NCI-H2171 (cell line): ENCODE results near the gene TP73.

ENCODE experiments used
- DNase-seq: peaks from one replicate; lab custom pipeline; 2025; lab: John Stamatoyannopoulos, UW

The TP73 gene

DNA sequence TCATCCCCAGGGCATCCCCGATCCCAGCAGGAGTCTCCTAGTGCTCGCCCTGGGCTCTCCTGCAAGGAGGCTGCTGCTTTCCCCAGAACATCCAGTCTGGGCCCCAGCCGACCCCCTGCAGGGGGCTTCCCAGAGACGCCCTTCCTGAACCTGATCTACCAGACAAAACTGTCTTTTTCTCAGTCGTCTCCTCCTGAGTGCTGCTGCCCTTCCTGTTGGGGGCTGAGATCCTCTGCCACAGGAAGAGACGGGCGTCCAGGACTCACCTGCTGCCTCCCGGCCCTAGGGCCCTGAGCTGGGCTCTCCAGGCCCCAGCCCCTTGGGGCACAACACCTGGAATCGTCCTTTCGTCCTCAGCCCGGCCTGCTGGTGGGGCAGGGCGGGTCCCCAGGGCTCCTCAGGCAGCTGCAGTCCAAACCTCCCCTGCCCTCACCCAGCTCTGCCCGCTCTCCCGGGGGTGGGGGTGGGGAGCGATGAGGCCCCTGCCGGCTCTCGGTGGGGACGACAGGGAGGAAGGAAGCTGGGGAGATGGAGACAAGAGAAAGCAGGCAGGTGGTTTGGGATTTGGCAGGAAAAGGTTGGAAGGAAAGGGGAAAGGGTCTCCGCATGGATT, 36.9 kb downstream of the TP73 start:
- DNase-seq: no peak

DNA sequence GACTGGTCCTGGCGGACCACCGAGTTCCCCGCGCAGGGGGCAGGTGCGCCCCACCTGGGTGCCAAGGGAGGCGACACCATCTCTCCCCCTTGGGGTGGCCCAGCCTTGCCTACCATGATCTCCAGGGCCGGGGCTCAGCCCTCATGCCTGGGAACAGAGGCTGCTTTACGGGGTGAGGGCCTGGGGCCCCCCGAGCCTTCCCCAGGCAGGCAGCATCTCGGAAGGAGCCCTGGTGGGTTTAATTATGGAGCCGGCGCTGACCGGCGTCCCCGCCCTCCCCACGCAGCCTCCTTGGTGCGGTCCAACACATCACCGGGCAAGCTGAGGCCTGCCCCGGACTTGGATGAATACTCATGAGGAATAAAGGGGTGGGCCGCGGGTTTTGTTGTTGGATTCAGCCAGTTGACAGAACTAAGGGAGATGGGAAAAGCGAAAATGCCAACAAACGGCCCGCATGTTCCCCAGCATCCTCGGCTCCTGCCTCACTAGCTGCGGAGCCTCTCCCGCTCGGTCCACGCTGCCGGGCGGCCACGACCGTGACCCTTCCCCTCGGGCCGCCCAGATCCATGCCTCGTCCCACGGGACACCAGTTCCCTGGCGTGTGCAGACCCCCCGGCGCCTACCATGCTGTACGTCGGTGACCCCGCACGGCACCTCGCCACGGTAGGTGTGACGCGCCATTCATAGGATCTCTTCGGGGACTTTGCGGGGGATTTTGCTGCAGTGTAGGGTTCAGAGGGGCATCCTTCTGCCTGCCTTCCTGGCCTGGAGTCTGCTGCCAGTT, 38.2 kb downstream of the TP73 start:
- peak; percentile 68 for DNase-seq

DNA sequence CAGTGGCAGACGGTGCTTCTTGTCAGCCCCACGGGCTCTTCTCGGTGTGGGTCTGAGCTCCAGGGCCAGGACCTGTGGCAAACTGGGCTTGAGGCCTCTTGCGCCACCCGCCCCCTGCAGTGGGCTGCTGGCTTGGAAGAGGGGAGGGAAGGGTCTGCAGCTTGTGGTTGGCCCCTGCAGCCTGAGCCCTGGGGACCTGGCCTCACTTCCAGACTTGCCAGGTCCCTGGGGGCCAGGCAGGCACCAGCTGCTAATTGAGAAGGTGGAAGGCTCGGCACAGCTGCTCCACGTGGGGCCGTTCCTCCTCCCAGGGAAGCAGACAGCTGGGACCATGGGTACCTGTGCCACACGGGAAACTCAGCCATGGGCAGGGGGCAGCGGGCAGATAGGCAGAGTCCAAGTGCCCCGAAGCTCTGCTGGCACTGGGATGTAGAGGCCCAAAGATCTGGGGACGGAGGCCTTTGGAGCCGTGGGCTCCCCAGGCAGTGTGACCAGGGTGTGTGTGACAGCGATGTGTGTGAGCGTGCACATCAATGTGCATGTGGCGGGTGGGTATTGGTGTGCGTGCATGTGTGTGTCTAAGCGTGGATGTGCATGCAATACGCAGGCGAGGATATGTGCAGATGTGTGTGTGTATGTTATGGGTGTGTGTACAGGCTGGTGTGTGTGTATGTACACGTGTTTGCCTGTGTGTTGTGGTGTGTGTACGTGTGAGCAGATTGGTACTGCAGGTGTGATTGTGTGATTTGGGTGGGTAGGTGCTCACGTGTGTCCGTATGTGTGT, 39.3 kb downstream of the TP73 start:
- DNase-seq: peak; percentile 90

DNA sequence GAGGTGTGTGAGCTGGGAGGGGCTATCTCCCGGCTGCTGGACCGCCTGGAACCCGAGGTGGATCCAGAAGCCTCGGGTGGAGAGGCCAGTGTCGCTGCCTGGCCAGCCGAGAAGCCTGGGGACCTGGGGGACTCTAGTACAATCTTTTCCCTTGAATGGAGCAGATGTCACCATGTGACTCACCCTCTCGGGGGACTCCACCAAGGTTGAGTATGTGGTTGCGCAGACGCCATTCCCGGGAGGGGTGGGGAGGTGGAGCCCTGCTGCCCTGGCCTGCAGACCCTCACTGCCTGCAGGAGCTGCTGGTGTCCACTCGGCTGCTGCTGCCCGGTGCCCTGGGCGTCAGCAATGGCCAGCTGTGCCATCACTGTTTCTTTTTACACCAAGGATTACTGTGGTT, 40.3 kb downstream of the TP73 start:
- peak; percentile 84 for DNase-seq

DNA sequence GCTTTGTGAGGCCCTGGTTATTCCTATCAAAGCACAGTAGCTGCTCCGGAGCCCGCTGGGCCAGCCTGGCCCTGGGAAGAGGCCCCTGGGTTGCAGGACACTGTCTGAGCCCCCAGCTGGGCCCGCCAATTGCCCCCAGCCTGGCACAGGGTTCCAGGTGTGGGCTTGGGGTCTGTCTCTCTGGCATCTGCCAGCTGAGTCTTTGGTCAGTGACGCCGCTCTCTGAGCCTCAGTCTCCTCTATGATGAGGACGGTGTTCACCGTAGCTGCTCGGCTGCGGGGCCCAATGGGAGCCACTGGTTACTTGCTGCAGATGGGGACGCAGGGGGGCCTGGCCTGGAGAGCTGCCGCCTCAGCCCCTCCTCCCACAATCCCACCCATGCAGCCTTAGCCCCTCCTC, 41.0 kb downstream of the TP73 start:
- DNase-seq: no peak

DNA sequence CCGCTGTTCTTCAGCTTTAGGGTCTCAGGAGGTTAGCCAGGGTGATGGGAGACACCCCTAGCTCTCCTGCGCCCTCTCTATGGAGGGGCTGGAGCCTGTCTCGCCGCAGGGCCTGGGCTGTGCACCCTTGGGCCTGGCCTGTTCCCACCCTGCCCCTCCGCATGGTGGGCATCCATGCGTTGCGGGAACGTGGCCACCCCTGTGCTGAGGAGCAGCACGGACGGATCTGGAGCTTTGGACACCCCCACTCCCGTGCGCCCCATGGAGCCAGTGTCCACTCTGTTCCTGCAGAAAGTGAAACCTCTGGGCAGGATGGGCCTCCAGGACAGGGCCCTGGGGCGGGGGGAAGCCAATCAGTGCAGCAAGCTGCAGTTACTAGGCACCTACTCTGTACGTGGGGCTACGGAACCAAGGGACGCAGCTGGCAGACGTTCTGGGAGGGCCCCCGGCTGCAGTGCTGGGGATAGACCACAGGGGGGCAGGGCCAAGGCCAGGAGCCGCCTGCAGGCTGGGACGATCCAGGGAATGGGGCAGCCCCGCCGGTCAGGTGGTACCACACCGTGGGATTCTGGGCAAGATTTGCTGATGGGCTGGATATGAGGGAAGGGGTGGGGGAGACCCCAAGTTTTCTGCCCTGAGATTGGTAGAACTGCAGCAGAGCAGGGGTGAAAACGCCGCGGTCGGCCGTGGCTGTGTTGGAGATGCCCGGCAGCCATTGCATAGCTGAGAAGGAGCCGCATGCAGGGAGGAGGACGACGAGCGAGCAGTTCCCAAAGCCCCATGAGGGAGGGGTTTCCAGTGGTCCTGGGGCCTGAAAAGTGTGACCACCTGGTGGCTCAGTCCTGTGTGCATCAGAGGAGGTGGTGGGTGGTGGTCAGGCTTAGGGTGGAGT, 43.3 kb downstream of the TP73 start:
- no peak for DNase-seq

DNA sequence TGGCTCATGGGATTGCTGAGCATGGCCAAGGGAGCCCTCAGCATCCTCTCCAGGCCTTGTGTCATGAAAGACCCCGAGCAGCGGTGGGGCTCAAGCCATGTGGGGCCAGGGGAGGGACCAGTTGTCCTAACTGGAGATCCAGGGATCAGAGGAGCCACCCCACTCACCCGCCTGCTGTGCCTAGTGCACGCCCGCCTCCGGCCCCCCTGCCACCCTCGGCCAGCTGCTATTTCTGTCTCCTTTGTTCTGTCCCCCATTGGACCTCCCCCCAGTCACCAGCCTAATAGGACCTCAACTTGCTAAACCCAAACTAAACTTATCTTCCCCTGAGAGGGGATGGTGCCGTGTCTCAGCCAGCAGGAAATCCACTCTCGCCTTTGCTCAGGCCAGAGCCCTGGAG, 44.4 kb downstream of the TP73 start:
- no peak for DNase-seq

DNA sequence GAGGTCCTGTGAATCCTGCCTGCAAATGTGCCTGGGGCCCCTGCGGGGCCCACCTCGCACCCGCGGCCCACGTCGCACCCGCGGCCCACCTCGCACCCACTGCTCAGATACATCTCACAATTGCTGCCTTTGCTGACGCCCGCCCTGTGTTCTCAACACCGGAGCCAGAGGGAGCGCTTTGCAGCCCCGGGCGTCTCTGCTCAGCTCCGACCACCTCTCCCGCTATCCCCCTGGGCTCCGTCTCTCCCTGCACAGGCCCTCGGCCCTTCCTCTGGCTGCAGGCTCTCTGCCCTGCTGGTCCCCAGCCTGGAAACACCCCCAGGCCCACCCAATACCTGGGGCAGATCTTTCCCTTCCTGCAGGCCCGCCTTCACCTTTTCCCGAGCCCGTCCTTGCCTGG, 44.8 kb downstream of the TP73 start:
- DNase-seq: no peak

DNA sequence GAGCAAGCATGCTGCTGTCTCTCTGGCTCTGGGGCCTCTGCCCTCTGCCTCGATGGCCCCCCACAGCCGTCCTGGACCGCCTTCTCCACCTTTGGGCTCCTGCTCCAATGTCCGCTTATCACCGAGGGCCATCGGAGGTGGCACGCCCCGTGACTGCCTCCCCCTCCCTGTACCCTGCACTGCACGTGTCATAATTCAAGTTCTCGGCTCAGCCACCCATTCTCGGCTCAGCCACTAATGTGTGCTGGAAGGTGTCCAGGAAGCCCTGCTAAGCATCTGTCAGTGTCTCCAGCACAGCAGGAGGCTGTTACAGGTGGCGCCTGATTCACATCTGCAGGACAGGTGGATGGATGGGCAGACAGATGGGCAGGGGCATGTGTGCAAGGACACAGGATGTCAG, 45.5 kb downstream of the TP73 start:
- peak; percentile 96 for DNase-seq

DNA sequence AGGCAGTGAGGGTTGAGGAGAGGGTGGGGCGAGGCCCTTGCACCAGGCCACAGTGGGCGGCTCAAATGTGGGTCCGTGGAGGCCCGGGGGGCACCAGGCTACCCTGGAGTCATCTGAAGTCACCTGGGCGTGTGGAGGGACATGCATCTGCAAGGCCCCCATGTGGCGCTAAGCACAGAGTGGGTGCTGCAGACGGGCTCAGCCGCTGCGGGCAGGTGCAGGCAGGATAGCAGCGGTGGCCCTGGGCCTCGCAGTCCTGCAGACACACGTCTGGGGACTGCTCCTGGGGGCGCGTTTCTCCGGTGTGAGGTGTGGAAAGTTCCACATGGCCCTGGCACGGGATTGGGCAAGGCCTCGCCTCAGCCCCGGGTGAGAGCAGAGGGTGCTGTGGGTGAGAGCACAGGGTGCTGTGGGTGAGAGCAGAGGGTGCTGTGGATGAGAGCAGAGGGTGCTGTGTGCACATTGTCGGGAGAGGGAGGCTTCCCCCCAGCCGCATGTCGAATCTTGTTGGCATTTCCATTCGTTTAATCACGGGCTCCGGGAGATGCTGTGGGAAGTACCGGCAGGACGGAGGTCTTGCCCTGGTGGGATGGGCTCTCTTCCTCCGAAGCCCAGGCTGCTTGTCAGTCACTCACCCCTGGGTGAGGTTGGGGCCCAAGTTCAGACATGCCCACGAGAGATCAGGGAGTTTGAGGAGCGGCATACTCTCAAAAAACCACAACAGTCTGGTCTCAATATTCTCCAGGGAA, 46.5 kb downstream of the TP73 start:
- DNase-seq: no peak

DNA sequence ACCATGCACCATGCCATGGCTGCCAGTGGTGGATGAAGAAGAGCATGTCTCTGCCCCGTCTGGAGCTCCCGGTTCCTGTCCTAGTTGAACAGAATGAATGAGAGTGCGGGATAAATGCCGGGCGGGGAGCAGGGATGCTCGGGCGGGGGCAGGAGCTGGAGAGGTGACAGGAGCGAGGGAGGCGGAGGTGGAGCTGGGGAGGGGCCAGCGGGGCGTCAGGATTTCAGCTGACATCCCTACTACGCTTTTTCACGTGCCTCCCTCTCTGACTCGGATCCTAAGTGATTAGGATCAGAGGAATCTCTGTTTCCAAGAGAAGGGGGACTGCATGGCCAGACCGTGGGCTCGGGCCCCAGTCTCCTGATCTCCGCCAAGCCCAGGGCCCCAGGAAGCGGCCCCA, 47.3 kb downstream of the TP73 start:
- DNase-seq: no peak

DNA sequence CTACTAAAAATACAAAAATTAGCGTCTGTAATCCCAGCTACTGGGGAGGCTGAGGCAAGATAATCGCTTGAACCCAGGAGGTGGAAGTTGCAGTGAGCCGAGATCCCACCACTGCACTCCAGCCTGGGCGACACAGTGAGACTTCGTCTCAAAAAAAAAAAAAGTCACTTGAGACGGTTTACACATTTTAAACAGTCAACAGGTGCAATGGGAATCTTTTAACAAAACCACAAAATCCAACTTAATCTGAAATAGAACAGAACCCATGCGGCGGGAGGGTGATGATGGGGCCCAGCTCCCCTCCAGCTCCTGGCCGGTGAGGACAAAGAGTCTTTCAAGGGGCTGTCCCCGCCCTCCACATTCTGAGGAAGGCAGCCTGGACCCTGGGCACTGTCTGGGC, 48.3 kb downstream of the TP73 start:
- no peak for DNase-seq

DNA sequence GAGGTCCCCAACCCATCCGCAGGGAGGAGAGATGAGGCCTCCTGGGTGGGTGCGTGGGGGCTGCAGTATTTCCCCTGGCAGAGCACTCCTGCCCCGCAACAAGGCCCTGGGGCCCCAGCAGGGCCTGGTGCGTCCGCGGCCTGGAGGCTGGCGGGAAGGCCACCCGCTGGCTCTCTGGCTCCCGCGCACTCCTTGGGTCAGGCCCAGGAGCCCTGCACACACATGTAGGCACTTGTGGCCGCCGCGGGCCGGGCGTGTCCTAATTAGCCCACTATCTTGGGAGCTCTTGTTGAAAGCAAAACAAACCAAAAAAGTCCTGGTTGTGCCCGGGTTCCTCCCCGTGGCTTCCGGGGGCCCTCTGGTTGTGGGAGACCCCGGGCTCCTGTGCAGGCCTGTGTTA, 50.2 kb downstream of the TP73 start:
- no peak for DNase-seq

DNA sequence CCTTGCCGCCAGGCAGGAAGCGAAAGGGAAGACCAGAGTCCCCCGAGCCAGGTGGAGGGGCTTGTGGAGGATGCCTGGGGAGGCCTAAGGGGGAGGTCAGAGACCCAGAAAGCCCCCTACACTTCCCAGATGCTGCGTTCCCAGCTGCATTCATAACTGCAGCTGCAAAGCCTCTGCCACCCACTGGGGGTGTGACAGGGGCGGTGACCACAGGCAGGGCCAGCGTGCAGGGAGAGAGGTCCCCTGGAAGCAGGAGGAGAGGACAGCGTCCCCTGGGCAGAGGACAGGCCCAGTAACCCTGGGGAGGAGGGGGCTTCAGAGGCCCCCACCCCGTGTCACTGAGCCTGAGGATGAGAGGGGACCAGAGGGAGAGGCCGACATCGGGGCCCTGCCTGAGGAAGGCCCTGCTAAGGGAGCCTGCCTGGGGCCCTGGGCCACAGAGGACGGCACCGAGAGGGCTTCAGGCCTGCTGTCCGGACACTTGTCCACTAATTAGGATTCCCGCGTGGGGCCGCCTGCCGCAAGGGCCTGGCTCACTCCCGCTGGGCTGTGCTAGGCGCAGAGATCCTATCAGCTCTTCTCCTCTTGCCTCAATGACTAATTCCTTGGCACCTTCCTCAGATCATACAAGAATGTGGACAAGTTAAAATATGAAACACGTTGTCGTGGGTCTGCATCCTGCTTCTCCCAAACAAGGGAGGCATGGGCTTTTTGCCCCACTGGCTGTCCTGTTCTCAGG, 50.8 kb downstream of the TP73 start:
- DNase-seq: no peak

DNA sequence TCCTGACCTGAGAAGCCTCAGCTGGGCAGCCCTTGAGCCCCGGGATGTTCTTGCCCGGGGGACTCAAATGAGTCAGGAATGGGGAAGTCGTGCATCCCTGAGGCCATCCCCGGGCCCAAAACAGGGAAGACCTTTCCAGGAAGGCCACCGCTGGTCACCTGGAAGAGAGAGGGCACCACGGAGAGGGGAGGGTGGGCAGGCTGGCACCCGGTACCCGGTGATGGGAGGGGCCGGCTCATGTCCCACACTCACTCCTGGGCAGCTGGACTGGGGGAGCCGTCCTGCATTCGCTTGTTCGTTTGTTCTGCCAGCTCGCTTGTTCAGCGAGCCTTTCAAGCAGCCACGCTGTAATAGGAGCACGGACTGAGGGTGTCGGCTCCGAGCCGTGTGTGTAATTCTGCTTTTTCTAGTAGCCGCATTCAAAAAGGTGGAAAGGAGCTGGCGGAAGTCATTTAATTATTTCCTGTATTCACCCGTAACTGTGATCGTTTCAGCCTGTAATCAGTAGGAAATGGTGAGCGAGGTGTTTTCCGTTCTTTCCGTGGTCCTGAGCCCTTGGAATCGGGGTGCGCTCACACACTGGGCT, 51.6 kb downstream of the TP73 start:
- no peak for DNase-seq

DNA sequence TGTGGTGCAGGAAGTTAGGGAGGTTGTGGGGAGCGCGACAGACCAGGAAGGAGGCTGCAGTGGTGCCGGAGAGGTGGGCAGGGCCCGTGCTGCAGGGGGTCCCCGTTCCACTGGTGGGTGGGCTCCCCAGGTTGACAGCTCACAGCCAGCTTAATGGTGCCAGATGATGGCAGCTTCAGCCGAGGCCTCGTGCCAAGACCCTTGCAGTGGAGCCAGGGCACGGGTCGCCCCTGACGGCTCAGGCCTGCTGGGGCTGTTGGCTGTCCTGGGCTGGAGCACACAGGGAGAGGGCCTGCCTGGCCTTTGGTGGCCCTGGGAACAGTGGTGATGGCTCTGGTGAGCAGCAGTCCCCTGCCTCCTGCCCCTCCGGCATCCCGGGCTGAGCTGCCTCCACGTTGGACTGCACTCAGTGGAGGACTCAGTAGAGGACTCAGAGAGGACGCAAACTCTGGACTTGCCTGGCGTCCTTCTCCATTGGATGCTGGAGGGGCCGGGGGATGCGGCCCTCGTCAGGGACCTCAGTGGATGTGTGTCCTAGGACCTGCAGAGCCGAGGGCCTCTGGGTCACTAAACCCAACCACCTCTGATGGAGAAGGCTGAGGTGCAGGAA, 53.1 kb downstream of the TP73 start:
- no peak for DNase-seq

DNA sequence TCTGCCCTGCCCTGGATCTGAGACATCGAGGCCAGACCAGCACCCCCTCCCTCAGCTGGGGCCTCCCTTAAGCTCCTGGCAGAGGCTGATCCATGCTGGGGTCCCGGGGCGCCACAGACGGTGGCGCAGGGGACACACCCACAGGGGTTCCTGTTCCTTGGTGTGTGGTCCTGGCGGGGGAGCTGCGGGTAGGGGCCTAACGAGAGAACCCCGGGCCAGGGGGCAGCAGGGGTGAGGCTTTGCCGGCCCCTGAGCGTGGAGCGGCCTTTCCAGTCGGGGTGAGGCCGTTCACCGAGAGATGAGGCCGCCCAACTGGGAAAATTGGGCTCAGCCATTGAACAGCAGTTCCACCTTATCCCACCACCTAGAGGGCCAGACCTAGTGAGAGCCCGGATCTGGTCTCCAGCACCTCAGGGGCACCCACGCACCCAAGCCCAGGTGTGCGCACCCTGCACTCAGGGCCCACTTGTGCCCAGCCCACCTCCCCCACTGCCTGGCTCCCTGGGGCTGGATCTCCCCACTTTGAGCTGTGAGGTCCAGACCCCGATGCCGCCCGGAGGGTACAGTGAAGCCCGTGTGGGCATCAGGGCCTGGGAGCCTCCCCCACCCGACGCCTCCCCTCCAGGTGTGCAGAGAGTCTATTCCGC, 54.5 kb downstream of the TP73 start:
- no peak for DNase-seq

DNA sequence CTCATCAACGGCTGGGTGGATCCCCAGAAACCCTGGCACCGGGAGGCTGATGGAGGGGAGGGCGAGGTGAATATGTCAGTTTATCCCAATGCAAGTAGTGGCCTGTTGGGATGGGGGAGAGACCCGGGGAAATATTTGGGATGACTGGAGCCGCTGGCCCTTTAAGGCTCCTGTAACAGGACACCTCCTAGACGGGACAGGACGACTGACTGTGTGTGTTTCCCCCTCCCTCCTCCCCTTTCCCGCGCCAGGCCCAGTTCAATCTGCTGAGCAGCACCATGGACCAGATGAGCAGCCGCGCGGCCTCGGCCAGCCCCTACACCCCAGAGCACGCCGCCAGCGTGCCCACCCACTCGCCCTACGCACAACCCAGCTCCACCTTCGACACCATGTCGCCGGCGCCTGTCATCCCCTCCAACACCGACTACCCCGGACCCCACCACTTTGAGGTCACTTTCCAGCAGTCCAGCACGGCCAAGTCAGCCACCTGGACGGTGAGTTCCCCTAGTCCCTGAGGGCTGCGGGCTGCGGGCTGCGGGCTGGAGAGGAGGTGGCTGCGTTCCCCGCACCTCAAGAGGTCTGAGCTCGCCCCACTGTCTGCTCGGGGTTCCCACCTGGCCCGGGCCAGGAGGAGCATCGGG, 55.1 kb downstream of the TP73 start:
- DNase-seq: no peak

DNA sequence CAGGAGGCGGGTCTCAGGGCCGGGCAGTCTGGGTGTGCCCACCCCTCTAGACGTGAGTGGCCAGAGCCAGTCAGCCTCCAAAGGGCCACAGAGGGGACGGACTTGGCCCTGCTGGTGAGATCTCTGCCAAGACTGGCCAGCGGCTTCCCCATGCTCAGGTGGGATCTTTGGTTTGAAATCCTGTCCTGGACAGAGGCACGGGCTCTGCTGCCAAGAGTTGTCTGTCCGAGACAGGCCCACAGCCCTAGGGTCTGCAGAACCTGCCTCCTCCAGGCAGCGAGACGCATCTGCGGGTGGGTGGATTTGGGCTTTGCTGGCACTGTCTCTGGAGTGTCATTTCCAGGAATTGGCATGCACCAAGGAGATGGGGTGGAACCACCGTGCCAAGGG, 55.6 kb downstream of the TP73 start:
- no peak for DNase-seq
